Stromal cell of bone marrow (primary cell): ENCODE data around the gene KCND3.

Source experiments
- DNase-seq: peaks from one replicate; pipeline ENCODE4 v3.0.0-alpha.2; 2012; ENCODE audit warnings: low read depth

Gene KCND3

GRCh38 chr1:111911776-111912515, 77.5 kb downstream of the KCND3 start:
- DNase-seq = no peak

DNA sequence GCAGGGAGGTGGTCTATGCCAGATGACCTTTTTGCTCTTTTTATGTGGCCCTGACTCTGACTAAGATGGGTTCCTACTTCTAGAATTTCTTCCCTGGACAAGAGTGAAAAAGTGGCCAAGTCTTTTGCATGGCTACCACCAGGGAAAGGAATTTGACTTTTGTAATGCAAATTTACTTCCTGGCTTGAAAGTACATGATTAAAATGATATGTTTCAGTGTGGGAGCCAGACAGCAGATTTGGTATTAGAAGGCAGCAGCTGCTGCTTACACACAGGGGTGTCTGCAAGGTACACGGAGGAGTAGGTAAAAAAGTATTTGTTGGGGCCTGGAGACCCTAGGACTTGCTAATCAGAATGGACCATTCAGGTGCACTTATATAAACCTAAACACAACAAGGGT, 78.4 kb downstream of the KCND3 start:
- DNase-seq = no peak

DNA sequence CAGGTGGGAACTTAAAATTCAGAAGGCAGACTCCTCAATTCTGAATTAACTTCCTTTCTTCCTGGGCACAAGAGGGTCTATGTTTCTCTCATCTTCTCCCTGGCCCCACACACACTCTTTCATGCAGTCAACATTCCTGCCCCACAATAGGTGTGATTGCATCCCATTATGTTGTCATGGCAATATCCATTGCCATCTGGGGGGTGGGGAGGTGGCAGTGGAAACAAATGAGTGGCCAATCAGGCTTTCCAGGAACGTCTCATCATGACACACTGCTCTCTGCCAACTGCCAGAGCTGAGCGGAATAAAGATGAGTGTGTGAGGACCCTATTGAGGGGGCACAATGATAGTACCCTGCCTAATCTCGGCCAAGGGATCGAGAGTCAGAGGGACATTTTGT, 80.4 kb downstream of the KCND3 start:
- no peak for DNase-seq

DNA sequence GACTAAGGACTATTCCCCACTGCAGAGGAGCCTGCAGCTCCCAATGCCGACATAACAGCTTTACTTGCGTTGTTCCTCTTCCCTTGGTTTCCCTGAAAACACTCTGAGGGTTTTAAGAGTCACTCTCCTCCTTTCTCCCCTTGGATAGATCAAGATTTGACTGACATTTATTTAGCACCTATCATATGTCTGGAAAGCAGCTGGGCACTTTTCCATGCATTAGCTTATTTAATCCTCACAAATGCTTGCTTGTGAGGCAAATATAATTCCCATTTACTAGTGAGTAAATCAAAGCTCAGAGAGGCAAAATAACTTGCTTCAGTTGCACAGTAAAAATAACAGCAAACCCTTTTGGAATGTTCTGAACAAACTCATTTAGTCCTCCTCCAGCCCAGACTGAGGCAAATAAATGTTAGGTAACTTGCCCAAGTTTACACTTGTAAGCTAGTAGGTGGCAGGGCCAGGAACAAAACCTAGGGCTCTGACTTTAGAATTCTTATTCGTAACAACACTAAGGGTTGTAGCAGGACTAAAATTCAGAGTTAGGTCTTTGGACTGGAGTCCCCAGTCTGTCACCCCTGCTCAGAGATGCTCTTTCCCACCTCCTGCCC, 81.4 kb downstream of the KCND3 start:
- DNase-seq = no peak

GRCh38 chr1:111907321-111907720, 82.1 kb downstream of the KCND3 start:
- no peak for DNase-seq

GRCh38 chr1:111906816-111907215, 82.7 kb downstream of the KCND3 start:
- no peak for DNase-seq

GRCh38 chr1:111906111-111906510, 83.4 kb downstream of the KCND3 start:
- DNase-seq = no peak

GRCh38 chr1:111904478-111905218, 84.8 kb downstream of the KCND3 start:
- DNase-seq = peak; percentile 4

DNA sequence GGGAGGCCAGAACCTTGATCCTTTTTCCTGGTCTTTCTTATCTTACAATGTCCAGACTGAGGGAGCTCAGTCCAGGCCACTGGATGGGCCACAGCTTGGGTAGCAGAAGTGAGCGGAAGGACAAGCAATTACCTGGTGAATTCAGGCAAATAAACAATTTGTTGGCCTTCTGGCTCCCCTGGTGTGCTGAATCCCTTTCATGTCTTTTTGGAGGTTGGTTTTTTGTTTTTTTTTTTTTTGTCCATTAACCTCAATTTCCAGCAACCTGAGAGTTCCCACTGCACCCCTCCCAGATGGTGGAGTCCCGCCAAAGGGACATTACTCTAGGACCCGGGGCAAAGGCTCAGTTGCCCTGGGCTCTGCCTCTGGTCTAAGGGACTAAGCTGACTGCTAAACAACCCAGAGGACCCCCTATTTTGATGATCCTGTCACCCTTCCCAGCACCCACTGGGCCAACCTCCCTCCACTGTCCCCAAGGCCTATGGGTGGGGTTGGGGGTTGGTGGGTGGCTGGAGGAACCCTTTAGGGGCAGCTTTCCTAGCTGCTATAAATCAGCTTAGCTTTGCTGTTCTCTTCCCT, 85.5 kb downstream of the KCND3 start:
- no peak for DNase-seq

DNA sequence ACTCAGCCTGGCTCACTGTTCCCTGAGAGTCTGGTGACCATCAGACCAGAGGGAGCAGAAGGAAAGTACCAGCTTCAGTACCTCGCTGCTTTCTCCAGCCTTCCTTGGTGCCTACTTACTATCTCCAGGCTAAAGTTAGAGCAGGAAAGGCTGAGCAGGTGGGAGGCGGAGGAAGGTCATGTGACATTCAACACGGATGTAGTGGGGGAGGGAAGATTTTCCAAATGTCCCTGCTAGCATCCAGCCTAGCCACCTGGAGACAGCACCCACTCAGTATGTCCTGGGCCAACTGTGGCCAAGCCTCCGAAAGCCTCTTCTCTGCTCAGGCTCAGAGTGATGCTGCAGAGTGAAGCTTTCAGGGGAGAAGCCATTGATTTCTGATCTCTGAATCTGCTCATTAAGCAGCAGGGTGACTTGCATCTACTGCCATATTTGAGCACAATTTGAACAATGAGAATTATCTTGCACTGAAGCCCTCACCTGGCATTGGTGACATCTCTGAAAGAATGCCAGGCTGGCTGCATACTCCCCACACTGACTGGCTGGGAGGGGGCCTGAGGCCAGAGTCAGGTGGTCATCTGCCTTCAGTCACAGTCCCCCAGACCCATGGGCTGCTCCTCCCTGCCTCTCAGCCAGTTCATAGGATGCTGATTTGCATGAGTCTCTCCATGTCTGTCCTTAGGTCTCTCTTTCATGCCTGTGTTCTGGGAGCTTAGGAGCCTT, 86.2 kb downstream of the KCND3 start:
- DNase-seq = no peak

DNA sequence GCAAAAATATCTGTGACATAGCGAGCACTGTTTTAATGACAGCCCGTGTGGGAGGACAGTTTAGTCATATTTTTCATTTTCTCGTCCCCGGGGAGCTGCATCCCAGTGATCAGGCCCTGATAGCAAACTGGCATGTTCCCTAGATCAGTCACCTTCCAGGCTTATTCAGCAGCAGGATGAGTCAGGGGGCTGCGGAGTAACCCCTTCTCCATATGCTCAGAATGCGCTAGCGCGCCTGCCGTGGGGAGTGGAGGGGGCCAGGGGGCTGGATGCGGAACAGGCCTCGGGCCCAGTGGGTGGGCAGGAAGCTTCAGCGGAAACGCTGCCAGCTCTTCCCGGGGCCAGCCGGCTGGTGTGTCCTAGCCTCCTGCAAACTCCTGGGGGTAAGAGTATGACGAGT, 94.0 kb downstream of the KCND3 start:
- no peak for DNase-seq

DNA sequence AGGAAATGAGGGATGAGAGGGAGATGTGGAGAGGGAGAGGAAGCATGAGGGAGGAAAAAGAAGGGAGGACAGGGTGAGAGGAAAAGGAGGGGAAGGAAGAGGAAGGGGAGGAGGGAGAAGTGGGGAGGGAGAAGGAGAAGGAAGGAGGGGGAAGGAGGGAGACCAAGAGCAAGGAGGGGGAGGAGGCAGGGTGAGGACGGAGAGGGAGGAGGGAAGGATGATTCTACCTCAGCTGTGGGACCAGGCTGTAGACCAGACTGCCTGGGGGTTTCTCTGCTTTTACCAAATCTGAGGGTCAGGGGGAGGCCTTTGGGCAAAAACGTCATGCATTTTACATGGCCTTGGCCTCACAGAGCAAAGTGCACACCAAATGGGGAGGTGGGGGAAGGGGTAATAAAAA, 94.5 kb downstream of the KCND3 start:
- no peak for DNase-seq

DNA sequence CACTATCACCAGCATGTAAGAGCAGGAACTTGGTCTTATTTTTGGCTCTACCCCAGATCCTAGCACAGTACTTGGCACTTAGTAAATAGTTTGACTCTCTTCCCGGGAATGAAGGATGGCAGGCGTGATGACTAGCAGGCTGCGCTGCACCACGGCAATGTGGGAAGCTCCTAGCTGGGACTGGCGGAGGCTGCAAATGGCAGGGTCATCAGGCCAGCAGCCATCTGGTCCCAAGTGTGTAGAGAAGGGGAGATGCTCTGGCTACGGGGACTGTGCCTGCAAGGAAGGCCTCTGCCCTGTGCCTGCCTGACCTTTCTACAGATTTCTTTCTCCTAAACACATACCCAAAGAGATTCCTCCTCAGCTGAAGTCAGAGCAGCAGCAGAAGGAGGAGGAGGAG, 95.0 kb downstream of the KCND3 start:
- DNase-seq = no peak

GRCh38 chr1:111891566-111891965, 97.9 kb downstream of the KCND3 start:
- no peak for DNase-seq

DNA sequence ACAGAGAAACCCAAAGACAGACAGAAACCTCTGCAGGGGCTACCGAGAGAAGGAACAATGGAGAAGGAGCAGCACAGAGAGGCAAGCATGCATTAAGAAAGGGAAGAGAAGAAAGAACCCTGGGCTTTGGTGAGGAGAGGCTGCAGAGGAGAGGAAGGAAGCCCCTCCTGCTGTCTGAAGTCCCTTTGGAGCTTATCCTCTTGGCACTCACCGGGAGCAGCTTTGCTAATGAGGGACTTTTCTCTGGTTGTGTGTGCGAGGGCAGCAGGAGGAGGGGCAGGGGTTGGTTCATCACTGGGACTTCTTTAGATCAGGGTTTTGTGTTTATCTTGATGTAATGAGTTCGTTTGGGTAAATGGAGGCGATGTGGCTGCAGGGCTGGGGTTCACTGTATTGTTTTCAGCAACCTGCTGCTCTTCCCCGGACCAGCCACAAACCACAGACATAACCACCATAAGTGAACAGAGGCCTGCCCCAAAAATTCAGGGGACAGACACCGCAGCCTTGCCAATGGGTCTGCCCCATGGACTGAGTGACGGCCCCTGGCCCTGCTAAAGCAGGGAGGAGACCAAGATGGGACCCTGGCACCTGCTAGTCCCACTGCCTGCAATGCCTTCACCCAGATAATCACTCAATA, 100.6 kb downstream of the KCND3 start:
- no peak for DNase-seq

- no peak for DNase-seq
Observed at GRCh38 chr1:111887875-111888274, 101.6 kb downstream of the KCND3 start.

DNA sequence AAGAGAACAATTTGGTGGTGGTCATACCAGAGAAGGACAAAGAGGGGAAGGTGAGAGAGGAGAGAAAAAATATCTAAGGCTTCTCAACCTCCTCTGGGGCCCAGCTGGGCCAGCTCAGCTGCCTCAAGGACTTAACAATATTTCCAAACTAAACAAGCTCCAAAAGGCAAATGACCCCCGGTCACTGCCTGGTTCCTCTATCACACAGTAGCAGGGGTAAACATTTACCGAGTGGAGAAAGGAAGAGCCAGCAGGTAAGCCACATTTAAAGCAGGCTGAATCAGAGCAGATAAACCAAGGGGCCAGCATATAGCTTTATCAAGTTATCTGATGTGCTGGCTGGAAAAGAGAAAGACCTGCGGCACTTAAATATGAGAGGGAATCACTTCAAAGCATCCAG, 102.1 kb downstream of the KCND3 start:
- no peak for DNase-seq

- DNase-seq = no peak
Observed at GRCh38 chr1:111886741-111887140, 102.7 kb downstream of the KCND3 start.

DNA sequence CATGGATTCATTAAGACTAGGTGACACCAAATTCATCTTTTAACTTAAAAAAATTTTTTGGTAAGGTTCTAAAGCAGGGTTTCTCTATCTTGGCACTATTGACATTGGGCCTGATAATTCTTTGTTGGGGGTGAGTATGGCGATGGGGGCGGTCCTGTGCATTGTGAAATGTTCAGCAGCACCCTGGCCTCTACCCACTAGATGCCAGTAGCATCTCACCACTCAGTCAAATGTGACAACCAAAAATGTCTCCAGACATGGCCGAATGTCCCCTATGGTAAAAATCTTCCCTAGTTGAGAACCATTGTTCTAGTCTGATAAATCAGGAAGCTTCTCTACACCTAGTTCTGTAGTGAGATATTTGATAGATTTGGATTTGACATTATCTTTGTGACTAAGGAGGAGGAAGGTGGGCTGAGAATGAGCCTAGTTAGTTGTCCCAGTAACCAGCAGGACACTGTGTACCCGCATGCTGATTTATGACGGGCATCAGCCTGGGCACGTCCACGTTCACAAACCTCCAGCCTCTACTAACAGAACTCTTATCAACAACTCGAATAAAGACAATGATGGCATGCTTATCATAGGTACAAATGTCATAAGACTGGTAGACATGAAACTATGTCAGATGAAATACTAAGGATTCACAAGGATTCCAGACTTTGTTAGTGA, 104.6 kb downstream of the KCND3 start:
- no peak for DNase-seq

DNA sequence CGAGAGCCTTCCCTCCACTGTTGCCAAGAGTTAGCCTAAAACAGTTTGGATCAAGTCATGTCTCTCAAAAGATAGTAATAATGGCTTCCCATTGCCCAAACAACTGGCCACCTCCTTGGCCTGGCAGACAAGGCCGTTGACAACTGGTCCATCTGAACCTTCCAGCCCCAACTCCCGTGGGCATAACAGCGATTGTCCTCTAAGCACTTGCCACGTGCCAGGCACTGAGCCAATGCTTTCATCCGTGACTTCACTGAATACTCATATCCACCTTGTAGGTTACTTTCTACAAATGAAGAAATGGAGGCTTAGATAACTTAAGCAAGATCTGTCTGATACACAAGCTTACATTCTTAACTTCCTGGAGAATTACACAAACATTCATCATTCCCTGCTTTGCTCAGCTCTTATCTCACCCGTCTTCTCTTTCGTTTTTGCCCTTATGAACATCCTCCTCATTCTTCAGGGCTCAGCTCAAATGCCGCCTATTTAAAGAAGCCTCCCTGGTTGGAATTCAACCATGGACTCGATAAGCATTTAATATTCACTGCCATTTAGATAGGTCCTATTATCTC, 106.4 kb downstream of the KCND3 start:
- DNase-seq = no peak

DNA sequence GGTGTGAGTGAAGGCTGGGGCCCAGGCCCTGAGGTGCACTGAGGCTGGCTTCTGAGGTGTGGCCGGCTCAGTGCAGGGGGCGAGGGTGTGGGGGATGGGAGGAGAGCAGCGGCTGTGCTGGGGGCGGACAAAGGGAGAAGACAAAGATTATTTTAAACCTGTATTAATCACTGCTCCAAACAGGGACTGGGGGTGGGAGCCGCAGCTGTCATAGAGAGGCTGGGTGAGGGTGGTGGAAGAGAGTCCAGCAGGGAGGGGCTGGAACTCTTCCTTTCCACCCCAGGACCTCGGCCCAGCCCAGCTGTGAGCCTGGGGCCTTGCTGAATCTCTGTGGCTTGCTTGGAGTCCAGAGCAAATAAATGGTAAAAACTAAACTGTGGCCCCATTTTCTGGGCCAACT, 106.9 kb downstream of the KCND3 start:
- no peak for DNase-seq
